ENCODE data around the gene CREBRF. TPM values are rescaled to one million over a fixed set of nuclear protein-coding genes. Genes with fewer than 3 reads are reported as not detected.

CREBRF gene
- total and polyA plus RNA-seq, 4 experiments from 2014 or later: 54.8 to 102 (median 97.3) TPM

- peaks cover 32 to 42% of the 10 kb centered on the region in 2 donors for H3K36me3 Mint-ChIP-seq
- DNase-seq: no peak
- no peaks in the 10 kb centered on the region for H3K9me3 ChIP-seq (ENCODE audit: control insufficient read depth in 1 of 2, low read length in 2 of 2)
- POLR2A ChIA-PET (ENCODE audit: partially characterized antibody): no interaction called here
- peaks cover 34 to 58% (median 48%) of the 10 kb centered on the region in 4 donors for H3K4me1 Mint-ChIP-seq
- no peak overlapping the region for H3K4me3 ChIP-seq (ENCODE audit: low read length in 2 of 2)
- intact Hi-C loops (cut with micrococcal nuclease): no loop called here
- no peak overlapping the region for H3K27ac ChIP-seq (ENCODE audit: low read depth, low read length)
- H3K9me3 Mint-ChIP-seq: no peaks in the 10 kb centered on the region
- peaks cover 18% of the 10 kb centered on the region for H3K36me3 ChIP-seq (ENCODE audit: insufficient read depth, low read length)
- H3K4me3 Mint-ChIP-seq: no peak overlapping the region
- CTCF ChIA-PET (ENCODE audit: partially characterized antibody): no interaction called here
- no peaks in the 10 kb centered on the region for H3K27me3 ChIP-seq (ENCODE audit: insufficient read depth, low read length)
- no peaks in the 10 kb centered on the region for H3K27me3 Mint-ChIP-seq
- peak overlapping the region in 3 of 7 donors; percentile 24 to 48 (median 29) for H3K27ac Mint-ChIP-seq
- peaks cover 12% of the 10 kb centered on the region for H3K4me1 ChIP-seq (ENCODE audit: insufficient read depth, low read length)
Observed at GRCh38 chr5:173094012-173094661, 38.0 kb downstream of the CREBRF start.

GRCh38 chr5:173098787-173099186, 42.6 kb downstream of the CREBRF start:
- intact Hi-C loops (cut with micrococcal nuclease): loop anchor here (2.0 kb wide), 1 partner anchor 42 kb away; the partner anchor contains the start of gene CREBRF
- no peaks in the 10 kb centered on the region for H3K27me3 Mint-ChIP-seq
- peaks cover 22 to 25% of the 10 kb centered on the region in 2 donors for H3K36me3 Mint-ChIP-seq
- Histone ChIP-seq H3K27ac (ENCODE audit: low read depth, low read length) (no peak overlapping the region), H3K9me3 (ENCODE audit: control insufficient read depth in 1 of 2, low read length in 2 of 2) (no peaks in the 10 kb centered on the region), H3K4me1 (ENCODE audit: insufficient read depth, low read length) (peaks cover 21% of the 10 kb centered on the region), H3K27me3 (ENCODE audit: insufficient read depth, low read length) (no peaks in the 10 kb centered on the region), H3K36me3 (ENCODE audit: insufficient read depth, low read length) (no peaks in the 10 kb centered on the region), H3K4me3 (ENCODE audit: low read length in 2 of 2) (no peak overlapping the region)
- peak overlapping the region in 4 of 8 donors; percentile 3 to 52 (median 26) for H3K4me3 Mint-ChIP-seq
- ChIA-PET POLR2A (ENCODE audit: partially characterized antibody) (no interaction called here), CTCF (ENCODE audit: partially characterized antibody) (no interaction called here)
- peak overlapping the region in 5 of 7 donors; percentile 5 to 37 (median 19) for H3K27ac Mint-ChIP-seq
- H3K9me3 Mint-ChIP-seq: peaks cover 0 to 6% (median 4%) of the 10 kb centered on the region in 8 donors
- DNase-seq: no peak
- peaks cover 38 to 71% (median 55%) of the 10 kb centered on the region in 4 donors for H3K4me1 Mint-ChIP-seq

DNA sequence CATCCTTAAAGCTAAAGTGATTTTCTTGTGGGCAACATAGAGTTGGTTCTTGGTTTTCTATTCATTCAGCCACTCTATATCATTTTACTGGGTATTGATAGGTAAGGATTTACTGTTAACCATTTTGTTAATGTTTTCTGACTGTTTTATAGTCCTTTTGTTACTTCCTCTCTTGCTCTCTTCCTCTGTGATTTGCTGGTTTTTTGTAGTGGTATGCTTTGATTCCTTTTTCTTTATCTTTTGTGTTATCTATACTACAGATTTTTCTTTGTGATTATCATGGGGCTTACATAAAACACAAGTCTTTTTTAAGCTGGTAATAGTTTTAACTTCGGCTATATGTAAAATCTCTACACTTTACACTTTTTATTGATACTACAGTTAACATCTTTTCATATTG, 43.3 kb downstream of the CREBRF start:
- peak overlapping the region in 6 of 8 donors; percentile 1 to 64 (median 6) for H3K4me3 Mint-ChIP-seq
- peaks cover 21% of the 10 kb centered on the region for H3K4me1 ChIP-seq (ENCODE audit: insufficient read depth, low read length)
- DNase-seq: peak in 4 of 5 donors; percentile 17 to 34 (median 20)
- CTCF ChIA-PET (ENCODE audit: partially characterized antibody): no interaction called here
- no peaks in the 10 kb centered on the region for H3K36me3 ChIP-seq (ENCODE audit: insufficient read depth, low read length)
- H3K27me3 Mint-ChIP-seq: no peaks in the 10 kb centered on the region
- H3K27ac ChIP-seq (ENCODE audit: low read depth, low read length): no peak overlapping the region
- H3K9me3 ChIP-seq (ENCODE audit: control insufficient read depth in 1 of 2, low read length in 2 of 2): no peaks in the 10 kb centered on the region
- H3K36me3 Mint-ChIP-seq: peaks cover 15 to 20% of the 10 kb centered on the region in 2 donors
- H3K9me3 Mint-ChIP-seq: peaks cover 0 to 6% (median 4%) of the 10 kb centered on the region in 8 donors
- H3K4me3 ChIP-seq (ENCODE audit: low read length in 2 of 2): no peak overlapping the region
- intact Hi-C loops (cut with micrococcal nuclease): loop anchor here (2.0 kb wide), 1 partner anchor 43 kb away; the partner anchor contains the start of gene CREBRF
- no peaks in the 10 kb centered on the region for H3K27me3 ChIP-seq (ENCODE audit: insufficient read depth, low read length)
- peaks cover 38 to 72% (median 54%) of the 10 kb centered on the region in 4 donors for H3K4me1 Mint-ChIP-seq
- H3K27ac Mint-ChIP-seq: peak overlapping the region in 6 of 7 donors; percentile 1 to 37 (median 10)
- POLR2A ChIA-PET (ENCODE audit: partially characterized antibody): interaction anchor here (0.7 kb wide), 1 partner anchor 115 kb away, joined by 5 read pairs; no protein-coding TSS in a partner anchor

DNA sequence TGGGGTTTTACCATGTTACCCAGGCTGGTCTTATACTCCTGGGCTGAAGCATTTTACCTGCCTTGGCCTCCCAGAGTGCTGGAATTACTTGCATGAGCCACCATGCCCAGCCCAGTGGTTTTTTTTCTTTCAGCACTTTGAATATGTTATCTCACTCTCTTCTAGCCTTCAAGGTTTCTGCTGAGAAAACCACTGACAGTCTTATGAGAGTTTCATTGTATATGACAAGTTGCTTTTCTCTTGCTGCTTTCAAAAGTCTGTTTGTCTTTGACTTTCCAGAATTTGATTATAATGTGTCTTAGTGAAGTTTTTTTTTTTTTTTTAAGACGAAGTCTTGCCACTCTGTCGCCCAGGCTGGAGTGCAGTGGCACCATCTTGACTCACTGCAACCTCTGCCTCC, 45.1 kb downstream of the CREBRF start:
- peaks cover 39 to 78% (median 55%) of the 10 kb centered on the region in 4 donors for H3K4me1 Mint-ChIP-seq
- intact Hi-C loops (cut with micrococcal nuclease): no loop called here
- no peak overlapping the region for H3K4me3 Mint-ChIP-seq
- no peak for DNase-seq
- ChIA-PET POLR2A (ENCODE audit: partially characterized antibody) (no interaction called here), CTCF (ENCODE audit: partially characterized antibody) (no interaction called here)
- no peaks in the 10 kb centered on the region for H3K27me3 Mint-ChIP-seq
- peaks cover 19 to 20% of the 10 kb centered on the region in 2 donors for H3K36me3 Mint-ChIP-seq
- H3K27ac Mint-ChIP-seq: no peak overlapping the region
- peaks cover 0 to 6% (median 4%) of the 10 kb centered on the region in 8 donors for H3K9me3 Mint-ChIP-seq
- no peaks in the 10 kb centered on the region for H3K36me3 ChIP-seq (ENCODE audit: insufficient read depth, low read length)
- no peaks in the 10 kb centered on the region for H3K9me3 ChIP-seq (ENCODE audit: control insufficient read depth in 1 of 2, low read length in 2 of 2)
- no peak overlapping the region for H3K27ac ChIP-seq (ENCODE audit: low read depth, low read length)
- no peak overlapping the region for H3K4me3 ChIP-seq (ENCODE audit: low read length in 2 of 2)
- H3K27me3 ChIP-seq (ENCODE audit: insufficient read depth, low read length): no peaks in the 10 kb centered on the region
- peaks cover 21% of the 10 kb centered on the region for H3K4me1 ChIP-seq (ENCODE audit: insufficient read depth, low read length)

DNA sequence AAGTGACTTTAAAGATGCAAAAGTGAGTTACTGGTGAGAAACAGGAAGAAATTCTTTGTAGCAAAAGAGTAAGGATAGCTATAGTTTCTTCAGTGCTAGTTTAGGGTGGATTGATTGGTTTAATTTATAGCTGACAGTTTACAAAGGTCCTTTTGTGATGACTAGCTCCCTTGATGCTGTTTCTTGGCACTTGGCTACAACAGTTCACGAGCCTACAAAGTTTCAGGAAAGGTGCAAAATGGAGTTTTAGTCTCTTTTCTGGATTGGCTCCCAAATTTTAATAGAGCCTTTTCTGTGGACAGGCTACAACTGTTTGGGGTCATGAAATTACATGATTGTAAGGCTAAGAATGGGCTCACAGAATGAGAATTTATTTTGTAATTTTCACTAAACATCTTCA, 47.3 kb downstream of the CREBRF start:
- peak overlapping the region in 1 of 7 donors; percentile 29 for H3K27ac Mint-ChIP-seq
- ChIA-PET POLR2A (ENCODE audit: partially characterized antibody) (no interaction called here), CTCF (ENCODE audit: partially characterized antibody) (interaction anchor here (1.0 kb wide), 1 partner anchor 92 kb away, joined by 4 read pairs; no protein-coding TSS in a partner anchor)
- Histone ChIP-seq H3K27me3 (ENCODE audit: insufficient read depth, low read length) (no peaks in the 10 kb centered on the region), H3K4me3 (ENCODE audit: low read length in 2 of 2) (no peak overlapping the region), H3K36me3 (ENCODE audit: insufficient read depth, low read length) (peaks cover under 1% of the 10 kb centered on the region), H3K4me1 (ENCODE audit: insufficient read depth, low read length) (peaks cover 14% of the 10 kb centered on the region), H3K27ac (ENCODE audit: low read depth, low read length) (no peak overlapping the region), H3K9me3 (ENCODE audit: control insufficient read depth in 1 of 2, low read length in 2 of 2) (no peaks in the 10 kb centered on the region)
- peaks cover 29 to 57% (median 41%) of the 10 kb centered on the region in 4 donors for H3K4me1 Mint-ChIP-seq
- intact Hi-C loops (cut with micrococcal nuclease): no loop called here
- DNase-seq: no peak
- no peaks in the 10 kb centered on the region for H3K27me3 Mint-ChIP-seq
- H3K4me3 Mint-ChIP-seq: no peak overlapping the region
- peaks cover 0 to 6% (median 4%) of the 10 kb centered on the region in 8 donors for H3K9me3 Mint-ChIP-seq
- H3K36me3 Mint-ChIP-seq: peaks cover 19 to 20% of the 10 kb centered on the region in 2 donors

- H3K9me3 Mint-ChIP-seq: no peaks in the 10 kb centered on the region
- no peak overlapping the region for H3K27ac ChIP-seq (ENCODE audit: low read depth, low read length)
- H3K36me3 ChIP-seq (ENCODE audit: insufficient read depth, low read length): peaks cover 33% of the 10 kb centered on the region
- intact Hi-C loops (cut with micrococcal nuclease): no loop called here
- H3K4me3 Mint-ChIP-seq: peak overlapping the region in 1 of 8 donors; percentile 4
- H3K36me3 Mint-ChIP-seq: peaks cover 47 to 53% of the 10 kb centered on the region in 2 donors
- H3K27me3 Mint-ChIP-seq: no peaks in the 10 kb centered on the region
- H3K27me3 ChIP-seq (ENCODE audit: insufficient read depth, low read length): no peaks in the 10 kb centered on the region
- H3K4me3 ChIP-seq (ENCODE audit: low read length in 2 of 2): no peak overlapping the region
- H3K9me3 ChIP-seq (ENCODE audit: control insufficient read depth in 1 of 2, low read length in 2 of 2): no peaks in the 10 kb centered on the region
- ChIA-PET POLR2A (ENCODE audit: partially characterized antibody) (no interaction called here), CTCF (ENCODE audit: partially characterized antibody) (no interaction called here)
- H3K4me1 ChIP-seq (ENCODE audit: insufficient read depth, low read length): no peaks in the 10 kb centered on the region
- H3K27ac Mint-ChIP-seq: peak overlapping the region in 2 of 7 donors; percentile 3 to 7
- DNase-seq: no peak
- H3K4me1 Mint-ChIP-seq: peaks cover 11 to 20% (median 13%) of the 10 kb centered on the region in 4 donors
Observed at GRCh38 chr5:173108914-173109313, 52.8 kb downstream of the CREBRF start.

DNA sequence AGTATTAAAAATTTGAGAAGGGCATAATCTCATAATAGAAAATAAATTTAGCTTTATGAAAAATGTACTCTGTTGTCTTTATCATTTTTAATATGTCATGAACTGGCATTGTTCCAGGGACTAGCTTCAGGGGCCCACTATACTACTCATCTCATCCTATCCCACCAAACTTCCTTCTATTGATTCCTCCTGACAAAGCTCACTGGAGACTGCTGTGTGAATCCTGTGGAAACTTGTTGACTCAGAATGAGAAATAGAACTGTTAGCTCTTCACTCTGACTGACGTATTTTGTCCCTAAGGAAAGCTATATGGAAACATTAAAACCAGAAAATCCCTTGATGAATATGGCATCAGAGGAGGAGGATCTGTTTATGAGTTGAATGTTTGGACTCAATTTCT, 58.4 kb downstream of the CREBRF start:
- intact Hi-C loops (cut with micrococcal nuclease): no loop called here
- POLR2A ChIA-PET (ENCODE audit: partially characterized antibody): interaction anchor here (1.5 kb wide), 1 partner anchor 130 kb away, joined by 4 read pairs; no protein-coding TSS in a partner anchor
- H3K27me3 Mint-ChIP-seq: no peaks in the 10 kb centered on the region
- H3K36me3 Mint-ChIP-seq: peaks cover 70 to 75% of the 10 kb centered on the region in 2 donors
- peaks cover 0 to 7% (median 3%) of the 10 kb centered on the region in 4 donors for H3K4me1 Mint-ChIP-seq
- peaks cover 0 to 8% (median 3%) of the 10 kb centered on the region in 8 donors for H3K9me3 Mint-ChIP-seq
- H3K27ac Mint-ChIP-seq: peak overlapping the region in 2 of 7 donors; percentile 31 to 46
- Histone ChIP-seq H3K4me3 (ENCODE audit: low read length in 2 of 2) (no peak overlapping the region), H3K27ac (ENCODE audit: low read depth, low read length) (no peak overlapping the region), H3K9me3 (ENCODE audit: control insufficient read depth in 1 of 2, low read length in 2 of 2) (no peaks in the 10 kb centered on the region), H3K27me3 (ENCODE audit: insufficient read depth, low read length) (no peaks in the 10 kb centered on the region), H3K36me3 (ENCODE audit: insufficient read depth, low read length) (peaks cover 37% of the 10 kb centered on the region), H3K4me1 (ENCODE audit: insufficient read depth, low read length) (no peaks in the 10 kb centered on the region)
- CTCF ChIA-PET (ENCODE audit: partially characterized antibody): interaction anchor here (1.0 kb wide), 1 partner anchor 173 kb away, joined by 3 read pairs; no protein-coding TSS in a partner anchor
- no peak for DNase-seq
- H3K4me3 Mint-ChIP-seq: no peak overlapping the region
